Right ventricle myocardium superior (tissue), 1 donor: Measurements from ENCODE around the gene URGCP. TPM values are rescaled to one million over a fixed set of nuclear protein-coding genes. Genes with fewer than 3 reads are reported as not detected.
A peak's percentile ranks its signal among the peaks of the same experiment; 100 is the strongest.
"Not testable (repeated sequence)": the region's sequence is repeated elsewhere in the genome, so short reads cannot be mapped to it uniquely, and the experiment has no call there.

Experiments
- ATAC-seq: fragments of 200-7000 bp; cut with Tn5 transposase; one replicate; pipeline ENCODE4 v1.9.1; 2020; ENCODE audit warnings: mild to moderate bottlenecking; ENCODE audit not compliant: poor library complexity
- DNase-seq: peaks from one replicate; pipeline ENCODE4 v3.0.0-alpha.2; 2020
- intact Hi-C: fragments of 100-400 bp; cut with DNase I; formaldehyde crosslinking; loops from one replicate; pipeline ENCODE4 v1.11.2; 2022
- total RNA-seq: library from RNA; stranded (reverse); fragmentation: NEBNext Ultra II Directional; extraction: Animal tissue kit (Norgen Biotek cat#: 25700); gene quantifications from one replicate; pipeline ENCODE4 v1.2.1, GENCODE V29; 2021
- donor health status: DM: no; HTN: yes; CAD: no; lungs with severe emphysema.

Gene URGCP
- total RNA-seq, 1 donor from 2014 or later, result 43.4 TPM

DNA sequence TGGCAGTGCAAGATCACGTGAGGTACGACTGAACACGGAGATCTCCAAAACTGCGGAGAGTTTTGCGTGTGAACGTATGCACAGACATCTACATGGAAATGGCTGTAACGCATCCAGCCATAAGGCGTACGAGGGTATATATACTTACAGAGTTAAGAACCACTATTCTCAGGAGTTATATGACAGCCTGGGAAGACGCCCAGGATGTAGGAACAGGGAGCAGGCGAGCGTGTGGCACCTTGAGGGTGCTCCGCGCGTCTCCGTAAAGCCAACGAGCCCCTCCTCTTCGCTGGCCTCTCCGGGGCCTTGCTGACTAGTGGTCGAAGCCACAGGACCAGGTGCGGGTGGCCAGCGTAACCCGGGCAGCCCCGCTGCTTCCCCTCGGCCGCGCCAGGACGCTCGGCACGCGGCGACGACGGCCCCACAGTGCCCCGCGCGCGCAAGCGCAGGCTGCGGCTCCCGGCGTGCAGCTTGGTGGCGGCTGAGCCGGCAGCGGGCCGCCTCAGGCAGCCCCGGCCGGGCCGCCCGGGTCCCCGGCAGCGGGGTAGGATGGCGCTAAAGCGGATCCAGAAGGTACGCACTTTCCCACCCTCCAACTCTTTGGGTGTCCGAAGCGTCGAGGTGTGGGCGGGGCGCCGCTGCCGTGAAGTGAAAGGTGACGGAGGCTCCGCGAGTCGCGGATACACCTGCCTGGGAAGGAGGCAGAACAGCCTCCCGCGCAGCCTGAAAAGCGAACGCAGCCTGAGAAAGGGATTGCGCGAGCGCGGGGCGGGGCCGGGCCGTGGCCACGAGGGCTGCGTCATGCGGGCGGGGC is 19.8 kb upstream of the URGCP start, which contains the start of gene UBE2D4:
UBE2D4 (plus strand) TSS at position 453 of the 814 bp plus-strand sequence; CDS start at position 550, 97 bp downstream.
- peak; percentile 93 for DNase-seq
- intact Hi-C loops, result no loop called here
- peak; percentile 98 for ATAC-seq

DNA sequence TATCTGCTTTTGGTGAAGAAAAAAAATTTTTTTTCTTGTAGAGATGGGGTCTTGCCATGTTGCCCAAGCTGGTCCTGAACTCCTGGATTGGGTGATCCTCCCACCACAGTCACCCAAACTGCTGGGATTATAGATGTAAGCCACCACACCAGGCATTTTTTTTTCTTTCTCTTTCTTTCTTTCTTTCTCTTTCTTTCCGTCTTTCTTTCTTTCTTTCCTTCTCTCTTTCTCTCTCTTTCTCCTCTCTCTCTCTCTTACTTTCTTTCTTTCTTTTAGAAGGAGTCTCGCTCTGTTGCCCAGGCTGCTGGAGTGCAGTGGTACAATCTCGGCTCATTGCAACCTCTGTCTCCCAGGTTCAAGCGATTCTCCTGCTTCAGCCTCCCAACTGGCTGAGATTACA is 16.3 kb upstream of the URGCP start:
- ATAC-seq, result no peak
- intact Hi-C loops, result no loop called here
- DNase-seq, result no peak

DNA sequence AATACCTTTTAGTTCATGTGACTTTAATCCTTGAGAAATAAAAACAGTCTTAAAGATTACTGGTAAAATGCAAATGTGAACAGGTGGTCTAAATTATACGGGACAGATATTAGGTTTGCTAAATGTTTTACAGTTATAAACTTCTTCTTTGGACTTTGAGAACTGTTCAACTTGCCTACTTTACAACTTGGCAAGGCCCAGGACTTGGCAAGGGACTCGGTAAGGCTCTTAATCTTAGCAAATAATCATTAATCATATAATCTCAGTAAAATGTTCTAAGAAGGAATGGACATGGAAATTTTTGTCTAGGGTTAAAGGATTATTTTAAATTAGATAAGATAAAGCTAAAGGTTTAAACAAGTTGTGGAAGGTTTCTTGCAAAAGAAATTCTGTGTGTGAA is 15.0 kb upstream of the URGCP start:
- DNase-seq (no peak), ATAC-seq (no peak)
- intact Hi-C loops, result no loop called here

DNA sequence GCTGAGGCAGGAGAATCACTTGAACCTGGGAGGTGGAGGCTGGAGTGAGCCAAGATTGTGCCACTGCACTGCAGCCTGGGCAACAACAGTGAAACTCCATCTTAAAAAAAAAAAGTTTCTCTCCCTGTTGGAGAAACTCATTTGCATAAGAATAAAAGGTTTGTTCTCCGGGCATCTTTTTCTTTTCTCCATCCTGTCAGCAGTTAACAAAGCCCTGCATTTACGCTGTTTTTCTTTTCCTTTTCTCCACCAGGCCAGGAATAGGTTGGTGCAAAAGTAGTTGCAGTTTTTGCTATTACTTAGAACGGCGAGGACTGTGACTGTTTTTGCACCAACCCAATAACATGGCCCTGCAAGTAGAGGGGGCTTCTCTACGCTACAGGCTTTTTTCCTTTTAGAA is 9.5 kb upstream of the URGCP start:
- DNase-seq (no peak), ATAC-seq (no peak)
- intact Hi-C loops, result no loop called here

DNA sequence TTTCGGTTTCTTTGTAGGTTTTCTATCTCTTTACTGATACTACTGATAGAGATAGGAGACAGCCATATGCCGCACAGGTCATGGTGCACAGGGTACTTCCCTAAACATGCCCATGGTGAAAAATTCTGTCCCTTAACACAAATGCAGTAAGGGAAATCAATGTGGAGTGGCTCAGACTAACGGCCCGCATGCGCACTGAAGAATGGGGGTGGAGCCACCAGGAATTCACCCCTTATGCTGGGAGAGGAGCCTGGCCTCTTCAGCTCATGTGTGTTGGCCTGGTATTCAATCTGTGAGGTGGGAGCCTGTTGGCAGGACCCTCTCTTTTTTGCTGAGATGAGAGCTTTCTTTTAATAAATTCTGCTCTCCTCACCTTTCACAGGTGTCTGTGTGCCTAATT is 8.4 kb upstream of the URGCP start:
- intact Hi-C loops, result no loop called here
- DNase-seq (no peak), ATAC-seq (no peak)

DNA sequence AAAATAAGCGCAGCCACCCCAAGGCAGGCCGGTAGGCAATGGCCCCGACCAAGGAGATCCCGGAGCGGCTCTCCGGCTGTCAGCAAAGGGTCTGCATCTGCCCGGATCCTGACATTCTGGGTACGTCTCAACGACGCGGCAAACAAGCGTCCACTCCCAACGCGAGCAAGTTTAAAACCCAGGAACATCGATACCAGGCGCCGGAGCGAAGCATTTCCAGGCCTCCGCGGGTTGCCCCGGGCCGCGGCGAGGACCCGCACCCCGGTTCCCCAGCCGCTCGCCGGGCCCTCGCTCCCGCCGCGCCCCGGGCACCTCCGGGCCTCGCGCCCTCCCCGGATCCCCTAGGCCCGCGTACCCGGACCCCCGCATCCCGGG is 453 bp downstream of the URGCP start:
- DNase-seq (peak; percentile 46), ATAC-seq (peak; percentile 24)
- intact Hi-C loops, result no loop called here

DNA sequence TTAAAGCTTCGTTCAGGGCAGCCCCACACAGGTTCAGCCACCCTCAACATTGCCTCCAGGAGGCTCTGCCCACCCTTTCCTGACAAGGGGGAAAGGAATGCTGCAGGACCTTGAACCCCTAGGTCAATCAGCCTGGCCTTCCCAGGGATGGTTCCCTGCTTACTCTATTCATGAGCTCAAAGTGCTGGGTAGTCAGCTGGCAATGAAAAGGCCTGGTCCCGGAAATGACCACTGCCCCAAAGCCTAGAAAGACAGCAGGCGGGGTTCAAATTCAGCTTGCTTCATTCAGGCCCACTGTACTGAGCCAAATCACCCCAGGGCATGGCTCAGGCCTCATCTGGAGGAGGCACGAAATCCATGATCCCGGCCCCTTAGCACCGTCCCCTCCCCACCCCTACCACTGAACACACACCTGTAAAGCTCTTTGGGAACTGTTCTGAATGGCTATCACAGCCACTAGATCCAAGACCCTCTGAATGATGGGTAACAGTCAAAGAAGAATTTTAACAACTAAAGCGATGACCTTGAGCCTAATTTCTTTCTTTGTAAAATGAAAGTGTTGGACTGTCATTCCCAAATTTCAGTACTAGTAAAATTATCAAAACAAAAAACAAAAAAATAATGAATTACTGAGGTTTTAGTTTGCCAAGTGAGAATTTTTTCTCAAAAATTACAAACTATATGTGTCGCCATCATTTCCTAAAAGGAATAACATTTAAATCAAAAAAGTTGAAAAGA is 1.0 kb downstream of the URGCP start:
- no peak for DNase-seq
- intact Hi-C loops, result no loop called here

DNA sequence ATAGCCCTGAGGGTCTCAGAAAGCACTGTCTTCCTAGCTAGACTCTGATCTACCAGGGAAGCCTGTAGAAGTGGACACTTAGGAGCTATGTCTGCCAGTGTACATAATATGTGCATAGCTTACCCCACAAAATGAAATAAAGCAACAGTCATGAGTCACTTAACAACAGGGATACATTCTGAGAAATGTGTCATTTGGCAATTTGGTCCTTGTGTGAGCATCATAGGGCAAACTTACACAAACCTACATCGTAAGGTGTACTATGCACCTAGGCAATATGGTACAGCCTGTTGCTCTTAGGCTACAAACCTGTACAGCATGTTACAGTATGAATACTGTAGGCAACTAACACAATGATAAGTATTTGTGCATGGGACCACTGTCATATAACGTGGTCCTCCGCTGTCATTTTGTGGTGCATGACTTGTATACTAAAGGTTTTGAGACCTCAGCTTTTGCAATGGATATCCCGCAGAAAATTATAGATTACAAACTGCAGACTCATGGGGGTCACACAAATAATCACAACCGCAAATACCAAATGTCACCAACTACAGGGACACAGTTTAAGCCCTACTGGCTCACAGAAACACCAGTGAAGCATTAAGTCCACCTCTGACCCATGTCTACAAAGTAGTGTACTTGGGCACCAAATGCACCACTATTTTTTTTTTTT is 1.7 kb downstream of the URGCP start:
- intact Hi-C loops, result no loop called here
- ATAC-seq, result no peak
- no peak for DNase-seq

More for the DNA sequence above, 1.0 kb downstream of the URGCP start:
- peak; percentile 24 for ATAC-seq

DNA sequence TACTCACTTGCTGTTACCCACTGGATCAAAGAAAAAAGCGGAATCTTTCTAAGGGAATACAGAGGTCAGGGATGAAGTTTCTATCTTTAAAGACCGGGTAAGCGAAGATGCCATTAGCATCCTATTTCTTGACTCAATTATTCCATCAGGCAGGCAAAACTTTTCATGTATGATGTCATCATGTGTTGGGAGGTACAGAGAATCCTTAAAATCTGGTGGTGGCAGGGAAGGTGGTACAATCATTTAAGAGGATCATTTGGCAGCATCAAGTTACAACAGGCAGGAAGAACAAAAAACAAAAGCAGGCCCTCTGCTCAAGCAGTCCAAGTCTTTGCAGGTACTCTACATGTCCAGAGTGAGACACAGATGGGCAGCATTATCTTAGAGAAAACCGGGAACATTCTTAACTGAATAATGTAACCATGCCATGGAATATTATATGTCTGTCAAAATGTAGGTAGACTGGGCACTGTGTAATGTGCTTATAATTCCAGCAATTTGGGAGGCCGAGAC is 3.8 kb downstream of the URGCP start:
- intact Hi-C loops, result no loop called here
- no peak for DNase-seq
- no peak for ATAC-seq

DNA sequence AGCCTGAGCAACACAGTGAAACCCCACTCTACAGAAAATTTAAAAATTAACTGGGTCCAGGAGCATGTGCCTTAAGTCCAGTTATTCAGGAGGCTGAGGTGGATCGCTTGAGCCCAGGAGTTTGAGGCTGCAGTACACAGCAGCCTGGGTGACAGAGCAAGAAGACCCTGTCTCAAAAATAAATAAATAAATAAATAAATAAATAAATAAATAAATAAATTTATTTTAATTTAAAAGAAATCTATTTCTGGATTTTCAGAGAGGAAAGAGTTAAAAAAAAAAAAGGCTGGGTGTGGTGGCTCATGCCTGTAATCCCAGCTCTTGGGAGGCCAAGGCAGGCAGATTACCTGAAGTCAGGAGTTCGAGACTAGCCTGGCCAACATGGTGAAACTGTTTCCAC is 7.8 kb downstream of the URGCP start:
- ATAC-seq, DNase-seq, intact Hi-C loops: not testable (repeated sequence)

DNA sequence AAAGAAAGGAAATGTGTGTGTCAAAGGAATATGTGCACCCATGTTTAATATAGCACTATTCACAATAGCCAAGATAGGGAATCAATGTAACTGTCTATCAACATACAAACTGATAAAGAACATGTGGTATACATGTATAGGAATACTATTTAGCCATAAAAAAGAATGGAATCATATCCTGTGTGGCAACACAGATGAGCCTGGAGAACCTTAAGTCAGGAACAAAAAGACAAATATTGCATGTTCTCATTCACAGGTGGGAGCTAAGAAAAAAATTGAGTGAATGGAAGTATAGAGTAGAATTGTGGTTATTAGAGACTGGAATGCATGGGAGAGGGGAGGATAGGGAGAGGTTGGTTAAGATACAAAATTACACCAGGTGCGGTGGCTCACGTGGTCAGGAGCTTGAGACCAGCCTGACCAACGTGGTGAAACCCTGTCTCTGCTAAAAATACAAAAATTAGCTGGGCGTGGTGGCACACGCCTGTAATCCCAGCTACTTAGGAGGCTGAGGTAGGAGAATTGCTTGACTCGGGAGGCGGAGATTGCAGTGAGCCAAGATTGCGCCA is 10.5 kb downstream of the URGCP start:
- DNase-seq, result no peak
- intact Hi-C loops, result no loop called here
- no peak for ATAC-seq

DNA sequence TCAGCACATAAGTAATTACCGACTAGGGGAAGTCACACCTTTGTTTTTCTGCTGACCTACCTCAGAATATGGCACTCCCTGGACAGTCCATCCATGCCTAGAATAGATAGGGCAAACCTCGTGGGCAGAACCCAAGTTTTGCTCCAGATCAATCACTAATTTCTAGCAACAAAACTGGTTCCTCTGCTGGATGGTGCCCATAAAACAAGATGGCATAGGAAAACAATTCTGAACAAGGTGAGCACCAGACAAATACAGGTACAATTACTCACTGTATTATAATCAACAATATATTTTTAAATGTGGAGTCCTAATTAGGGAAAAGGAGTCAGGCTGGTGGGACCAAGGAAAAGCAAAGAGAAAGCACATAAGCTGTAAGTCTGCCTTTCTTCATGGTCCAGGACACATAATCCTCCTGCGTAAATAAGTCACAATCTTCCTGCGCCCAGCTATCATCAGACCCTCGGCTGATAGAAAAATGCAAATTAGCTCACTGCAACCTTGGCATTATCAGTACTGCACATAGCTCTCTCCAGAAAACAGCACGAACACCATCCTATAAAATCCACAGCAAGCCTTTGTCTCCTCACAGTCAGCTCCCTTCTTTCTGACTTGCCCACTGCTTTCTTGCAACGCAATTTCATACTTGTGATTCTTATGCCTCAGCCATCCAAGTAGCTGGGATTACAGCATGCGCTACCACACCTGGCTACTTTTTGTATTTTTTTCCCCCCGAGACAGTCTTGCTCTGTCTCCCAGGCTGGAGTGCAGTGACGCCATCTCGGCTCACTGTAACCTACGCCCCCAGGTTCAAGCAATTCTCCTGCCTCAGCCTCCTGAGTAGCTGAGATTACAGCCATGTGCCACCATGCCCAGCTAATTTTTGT is 15.1 kb downstream of the URGCP start:
- no peak for DNase-seq
- no peak for ATAC-seq
- intact Hi-C loops, result no loop called here

DNA sequence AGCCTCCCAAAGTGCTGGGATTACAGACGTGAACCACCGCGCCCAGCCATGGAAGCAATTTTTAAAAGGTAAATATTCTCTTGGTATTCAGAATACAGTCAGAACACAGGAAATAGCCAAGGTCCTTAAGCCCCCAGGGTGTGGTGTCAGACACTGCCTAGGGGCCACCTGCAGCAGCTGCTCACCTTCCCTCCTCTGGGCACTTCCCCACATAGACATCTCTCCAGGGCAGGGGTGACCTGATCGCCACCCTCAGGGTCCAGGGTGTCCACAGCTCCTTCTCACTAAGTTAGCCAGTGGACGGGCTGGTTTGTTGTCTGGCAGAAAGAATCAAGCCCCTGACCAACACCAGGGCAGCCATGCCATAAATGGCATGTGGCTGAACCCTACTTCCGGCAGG is 15.9 kb downstream of the URGCP start:
- ATAC-seq, result no peak

DNA sequence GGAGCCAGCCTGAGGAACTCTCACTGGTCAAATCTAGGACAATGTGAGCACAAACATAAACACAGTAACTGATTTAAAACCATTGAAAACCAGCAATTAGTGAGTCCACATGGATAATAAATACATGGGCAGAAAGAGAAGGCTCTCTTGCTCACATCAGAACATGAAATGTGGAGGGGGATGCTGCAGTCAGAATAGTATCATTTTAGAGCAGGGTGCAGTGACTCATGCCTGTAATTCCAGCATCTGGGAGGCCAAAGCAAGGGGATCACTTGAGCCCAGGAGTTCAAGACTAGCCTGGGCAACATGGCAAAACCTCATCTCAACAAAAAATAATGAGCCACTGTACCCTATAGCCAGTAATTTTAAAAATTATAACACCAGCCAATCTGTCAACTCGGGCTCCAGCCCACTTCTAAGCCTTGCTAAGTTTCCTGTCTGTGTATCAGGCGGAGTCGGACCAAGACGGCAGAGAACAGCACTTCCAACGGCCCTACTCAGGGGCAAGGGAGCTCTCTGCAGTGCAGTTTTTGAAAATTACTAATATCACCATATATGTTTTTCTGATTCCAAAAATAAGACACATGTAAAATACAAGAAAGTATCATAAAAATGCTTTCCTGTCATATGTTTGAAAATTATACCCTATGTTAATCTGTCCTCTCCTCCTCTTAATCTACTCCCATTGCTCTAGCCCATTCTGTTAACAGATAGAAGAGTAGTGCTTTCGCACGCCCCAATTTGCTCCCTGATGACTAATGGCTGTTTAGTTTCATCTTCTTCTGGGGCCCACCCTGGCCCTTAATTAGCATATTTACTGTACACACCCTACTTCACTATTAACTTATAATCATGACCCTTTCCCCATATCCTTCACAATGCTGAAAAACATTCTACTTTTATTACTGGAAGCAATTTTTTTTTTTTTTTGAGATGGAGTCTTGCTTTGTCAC is 17.1 kb downstream of the URGCP start:
- DNase-seq (no peak), ATAC-seq (no peak)
- intact Hi-C loops, result no loop called here

More for the DNA sequence above, 15.9 kb downstream of the URGCP start:
- no peak for DNase-seq
- intact Hi-C loops, result no loop called here

DNA sequence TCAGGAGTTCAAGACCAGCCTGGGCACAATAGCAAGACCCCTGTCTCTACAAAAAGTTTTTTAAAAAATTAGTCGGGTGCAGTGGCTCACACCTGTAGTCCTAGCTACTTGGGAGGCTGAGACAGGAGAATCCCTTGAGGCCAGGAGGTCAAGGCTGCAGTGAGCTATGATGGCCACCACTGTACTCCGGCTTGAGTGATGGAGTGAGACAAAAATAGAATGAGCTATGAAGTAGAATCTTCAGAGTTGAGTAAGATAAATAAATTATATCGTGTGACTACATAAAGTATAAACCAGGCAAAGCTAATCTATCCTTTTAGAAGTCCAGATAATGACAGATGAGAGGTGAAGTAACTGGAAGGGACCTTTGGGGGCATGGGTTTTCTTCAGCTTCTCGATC is 21.8 kb downstream of the URGCP start:
- intact Hi-C loops, result no loop called here
- no peak for ATAC-seq
- no peak for DNase-seq

DNA sequence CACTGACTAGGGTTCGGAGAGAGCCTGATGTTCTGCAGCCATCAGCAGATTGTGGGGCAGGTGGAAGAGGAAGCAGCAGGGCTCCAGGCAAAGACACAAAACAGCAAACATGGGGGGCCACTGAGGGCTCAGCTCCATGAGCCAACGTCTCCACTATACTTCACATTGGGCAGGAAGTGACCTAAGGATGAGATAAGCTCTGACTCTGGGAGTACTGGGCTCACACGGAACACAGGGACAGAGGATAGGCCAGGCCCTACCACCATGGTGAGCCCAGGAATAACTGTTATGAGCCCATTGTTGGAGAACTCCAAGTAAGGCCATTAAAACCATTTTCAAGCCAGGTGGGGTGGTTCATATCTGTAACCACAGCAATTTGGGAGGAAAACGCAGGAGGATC is 22.2 kb downstream of the URGCP start:
- intact Hi-C loops, result no loop called here
- DNase-seq (no peak), ATAC-seq (no peak)

DNA sequence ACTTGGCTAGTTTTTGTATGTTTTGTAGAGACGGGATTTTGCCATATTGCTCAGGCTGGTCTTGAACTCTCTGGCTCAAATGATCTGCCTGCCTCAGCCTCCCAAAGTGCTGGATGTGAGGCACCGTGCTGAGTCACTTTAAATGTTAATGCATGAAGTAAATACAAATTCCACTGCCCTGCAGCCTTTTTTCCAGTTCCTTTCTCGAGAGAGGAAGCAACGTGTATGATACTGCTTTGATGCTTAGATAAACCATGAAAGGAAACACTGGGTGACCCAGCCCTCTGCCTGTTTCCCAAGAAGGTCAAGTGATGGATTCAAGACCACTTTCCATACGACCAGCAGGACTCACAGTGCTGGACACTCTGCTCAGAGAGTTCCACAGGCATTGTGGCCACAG is 25.8 kb downstream of the URGCP start:
- DNase-seq, result no peak

More for the DNA sequence above, 25.8 kb downstream of the URGCP start:
- intact Hi-C loops, result no loop called here
- no peak for ATAC-seq
